HepG2 (cell line): ENCODE data around the gene FBXL12. TPM values are rescaled to one million over a fixed set of nuclear protein-coding genes. Genes with fewer than 3 reads are reported as not detected.

Source experiments
- ATAC-seq: fragments of 200-7000 bp; cut with Tn5 transposase; 3 replicates; pipeline ENCODE4 v1.9.1; 2020; ENCODE audit warnings: mild to moderate bottlenecking, moderate library complexity
- BruUV-seq: library from RNA; stranded (reverse); fragments of 400-500 nt; replicated peaks from 2 replicates; lab custom pipeline; 2021; lab: Mats Ljungman, UMichigan
- CTCF ChIA-PET: fragments of 300-600 bp; formaldehyde crosslinking; extraction: SDS; loops from one replicate; lab custom pipeline; 2021; ENCODE audit warnings: low total read pairs, inconsistent platforms, low intra/inter-chr PET ratio; lab: Yijun Ruan, JAX
- POLR2A ChIA-PET: fragments of 350-600 bp; sonication (Branson Sonifier 250); formaldehyde crosslinking; loops from one replicate; lab custom pipeline; 2020; ENCODE audit warnings: antibody characterized with exemption, inconsistent platforms; lab: Yijun Ruan, JAX
- DNase-seq: peaks from one replicate; pipeline ENCODE4 v3.0.0-alpha.2; 2015; ENCODE audit warnings: low spot score
- FAIRE-seq: peaks from 3 replicates; lab custom pipeline; 2011; peaks lifted over from hg19 to GRCh38; lab: Jason Lieb, UNC
- H2AFZ ChIP-seq: one replicate; pipeline ENCODE4 v1.6.1; 2011; ENCODE audit warnings: low read length, inconsistent platforms
- H3K27ac ChIP-seq: fragments of 300-600 bp; 3 replicates; pipeline ENCODE4 v1.8.0; 2011; ENCODE audit warnings: mixed run types, mild to moderate bottlenecking, mixed read lengths, low read length, inconsistent platforms; ENCODE audit not compliant: insufficient read depth; ENCODE audit errors: extremely low read length
- H3K27me3 ChIP-seq, 2 experiments: fragments of 200-600 bp in 1 of 2; 2 replicates in 1 of 2; 3 replicates in 1 of 2; pipeline versions ENCODE4 v1.6.0 to v1.8.0; 2011; ENCODE audit warnings: low read length in 2 of 2, mild to moderate bottlenecking in 2 of 2, moderate library complexity in 2 of 2, inconsistent platforms in 1 of 2; ENCODE audit not compliant: insufficient read depth in 2 of 2, control insufficient read depth in 1 of 2
- H3K36me3 ChIP-seq, 2 experiments: fragments of 200-600 bp in 1 of 2; replicated peaks in 1 of 2; 2 replicates in 1 of 2; 3 replicates in 1 of 2; pipeline versions ENCODE4 v1.5.1 to v1.8.0; 2011; ENCODE audit warnings: low read length in 2 of 2, inconsistent platforms in 1 of 2; ENCODE audit not compliant: insufficient read depth in 2 of 2, control insufficient read depth in 1 of 2
- H3K4me1 ChIP-seq: 2 replicates; pipeline ENCODE4 v1.5.1; 2012; ENCODE audit warnings: low read length, inconsistent platforms; ENCODE audit not compliant: insufficient read depth
- H3K4me2 ChIP-seq: 2 replicates; pipeline ENCODE4 v1.6.0; 2011; ENCODE audit warnings: low read depth, low read length, inconsistent platforms
- H3K4me3 ChIP-seq, 3 experiments: fragments of 200-600 bp in 1 of 3; sonication (generic), shearing (Covaris generic) in 1 of 3; replicated peaks in 1 of 3; 2 replicates each; pipeline ENCODE4 v1.5.1; 2011 to 2016; ENCODE audit warnings: low read length in 3 of 3, inconsistent platforms in 2 of 3, low read depth in 2 of 3, mild to moderate bottlenecking in 2 of 3, control low read depth in 1 of 3, mixed read lengths in 1 of 3; ENCODE audit not compliant: insufficient read depth in 1 of 3
- H3K79me2 ChIP-seq: one replicate; pipeline ENCODE4 v1.6.1; 2011; ENCODE audit warnings: low read length, inconsistent platforms; ENCODE audit not compliant: insufficient read depth
- H3K9ac ChIP-seq: 2 replicates; pipeline ENCODE4 v1.6.0; 2011; ENCODE audit warnings: mild to moderate bottlenecking, low read depth, low read length, inconsistent platforms; ENCODE audit not compliant: insufficient read depth
- H3K9me3 ChIP-seq: 2 replicates; pipeline ENCODE4 v1.5.1; 2012; ENCODE audit warnings: mild to moderate bottlenecking, low read length
- H4K20me1 ChIP-seq: 2 replicates; pipeline ENCODE4 v1.6.0; 2011; ENCODE audit warnings: inconsistent platforms, mild to moderate bottlenecking, low read length, moderate library complexity; ENCODE audit not compliant: insufficient read depth
- FOXP1 ChIP-seq, 2 experiments: fragments of 450-650 bp in 1 of 2; IDR thresholded peaks; 2 replicates each; pipeline ENCODE4 v1.6.1; 2017 to 2018; ENCODE audit warnings: antibody characterized with exemption in 1 of 2
- ISL2 ChIP-seq: sonication (generic); formaldehyde crosslinking; IDR thresholded peaks from 2 replicates; pipeline ENCODE4 v1.5.0; 2020; ENCODE audit warnings: missing genetic modification reagents
- SNAPC2 ChIP-seq: sonication (generic); formaldehyde crosslinking; IDR thresholded peaks from 2 replicates; pipeline ENCODE4 v1.8.1; 2022; ENCODE audit warnings: mild to moderate bottlenecking, missing genetic modification reagents
- ZNF709 ChIP-seq: sonication (generic); formaldehyde crosslinking; IDR thresholded peaks from 2 replicates; pipeline ENCODE4 v1.5.0; 2020; ENCODE audit warnings: mild to moderate bottlenecking, missing genetic modification reagents
- WGBS: methylation state at CpG from one replicate; pipeline ENCODE4 v1.1.6; 2017; ENCODE audit warnings: low lambda C conversion rate; 5-methylcytosine and 5-hydroxymethylcytosine counted together
- in situ Hi-C: cut with HindIII; loops from 2 replicates; pipeline ENCODE4 v1.10.0; 2017; ENCODE audit warnings: low pct_unique_long_range_greater_than_20kb; ENCODE audit not compliant: extremely low pct_ligation_motif_present
- intact Hi-C: fragments of 100-400 bp; cut with micrococcal nuclease; formaldehyde crosslinking; loops from one replicate; pipeline ENCODE4 v1.10.0; 2022; ENCODE audit not compliant: unreplicated experiment
- polyA plus RNA-seq, 8 experiments: library from polyadenylated mRNA; depleted of rRNA in 3 of 8; stranded (reverse) in 7 of 8; unstranded in 1 of 8; fragments of >200 nt; fragmentation: Illumina TruSeq in 4 of 8; extraction: Trizol in 4 of 8; gene quantifications; 2 replicates each; pipeline versions ENCODE4 v1.2.1 to v1.2.3, GENCODE V29; 2011 to 2016; ENCODE audit warnings: low read depth in 4 of 8, missing spikeins in 1 of 8, mixed read lengths in 1 of 8; ENCODE audit not compliant: insufficient read depth in 1 of 8
- total RNA-seq, 5 experiments: library from RNA; depleted of rRNA; stranded (reverse); fragments of >200 nt; fragmentation: Illumina TruSeq; extraction: Trizol; gene quantifications; 2 replicates each; pipeline ENCODE4 v1.2.3, GENCODE V29; 2016; ENCODE audit warnings: low read depth in 1 of 5
- TF ChIP-seq, protein P1 (sequence below): sonication (generic); formaldehyde crosslinking; IDR thresholded peaks from 2 replicates; pipeline ENCODE4 v1.5.1; 2020; ENCODE audit warnings: missing genetic modification reagents, mild to moderate bottlenecking, borderline replicate concordance

Gene FBXL12
- total and polyA plus RNA-seq, 2 of the 13 experiments (the other 11 are each of a cell fraction or from before 2014, with no cell fraction given) = 20.4 to 23.1 TPM

DNA sequence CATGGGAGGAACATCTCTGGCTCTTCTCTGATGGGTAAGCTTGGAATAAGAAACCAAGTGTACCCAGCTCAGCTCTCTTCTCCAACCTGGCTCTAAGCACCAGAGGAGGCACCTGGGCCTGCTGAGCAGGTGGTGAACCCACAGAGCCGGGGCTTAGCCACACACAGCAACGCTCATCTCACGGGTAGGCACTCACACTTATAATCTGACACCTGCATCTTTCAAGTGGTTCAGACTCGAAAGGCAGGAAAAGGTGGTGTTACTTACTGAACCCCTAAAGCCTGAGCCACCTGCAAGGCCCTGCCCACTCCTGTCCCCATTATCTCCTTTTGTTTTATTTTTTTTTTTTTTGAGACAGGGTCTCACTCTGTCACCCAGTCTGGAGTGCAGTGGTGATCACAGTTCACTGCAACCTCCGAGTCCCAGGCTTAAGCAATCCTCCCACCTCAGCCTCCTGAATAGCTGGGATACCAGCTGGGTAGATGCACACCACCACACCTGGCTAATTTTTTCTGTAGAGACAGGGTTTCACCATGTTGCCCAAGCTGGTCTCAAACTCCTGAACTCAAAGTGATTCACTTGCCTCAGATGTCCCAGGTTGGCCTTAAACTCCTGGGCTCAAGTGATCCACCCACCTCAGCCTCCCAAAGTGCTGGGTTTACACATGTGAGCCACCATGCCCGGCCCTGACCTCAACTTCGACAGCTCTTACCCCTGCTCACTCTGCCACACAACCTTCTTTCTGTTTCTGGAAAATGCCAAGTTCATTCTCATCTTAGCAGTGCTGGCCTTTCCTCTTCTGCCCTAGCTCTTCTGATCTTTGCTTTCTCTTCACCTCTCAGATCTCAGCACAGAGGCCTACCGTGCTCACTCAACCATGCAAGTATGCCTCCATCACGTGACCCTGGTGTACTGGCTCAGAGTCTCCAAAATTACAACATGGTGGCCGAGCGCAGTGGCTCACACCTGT, 9.7 kb downstream of the FBXL12 start (continued):
- TF ChIP-seq ZNF709 (no peak), FOXP1 (IDR thresholded peaks at IDR 0.05) (no peak), FOXP1 (CRISPR knock-in tag; IDR thresholded peaks at IDR 0.05) (no peak), SNAPC2 (CRISPR knock-in tag) (no peak)
- TF ChIP-seq, protein P1, sequence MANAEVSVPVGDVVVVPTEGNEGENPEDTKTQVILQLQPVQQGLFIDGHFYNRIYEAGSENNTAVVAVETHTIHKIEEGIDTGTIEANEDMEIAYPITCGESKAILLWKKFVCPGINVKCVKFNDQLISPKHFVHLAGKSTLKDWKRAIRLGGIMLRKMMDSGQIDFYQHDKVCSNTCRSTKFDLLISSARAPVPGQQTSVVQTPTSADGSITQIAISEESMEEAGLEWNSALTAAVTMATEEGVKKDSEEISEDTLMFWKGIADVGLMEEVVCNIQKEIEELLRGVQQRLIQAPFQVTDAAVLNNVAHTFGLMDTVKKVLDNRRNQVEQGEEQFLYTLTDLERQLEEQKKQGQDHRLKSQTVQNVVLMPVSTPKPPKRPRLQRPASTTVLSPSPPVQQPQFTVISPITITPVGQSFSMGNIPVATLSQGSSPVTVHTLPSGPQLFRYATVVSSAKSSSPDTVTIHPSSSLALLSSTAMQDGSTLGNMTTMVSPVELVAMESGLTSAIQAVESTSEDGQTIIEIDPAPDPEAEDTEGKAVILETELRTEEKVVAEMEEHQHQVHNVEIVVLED = no peak
- TF ChIP-seq, all 625 proteins: peak for 0

DNA sequence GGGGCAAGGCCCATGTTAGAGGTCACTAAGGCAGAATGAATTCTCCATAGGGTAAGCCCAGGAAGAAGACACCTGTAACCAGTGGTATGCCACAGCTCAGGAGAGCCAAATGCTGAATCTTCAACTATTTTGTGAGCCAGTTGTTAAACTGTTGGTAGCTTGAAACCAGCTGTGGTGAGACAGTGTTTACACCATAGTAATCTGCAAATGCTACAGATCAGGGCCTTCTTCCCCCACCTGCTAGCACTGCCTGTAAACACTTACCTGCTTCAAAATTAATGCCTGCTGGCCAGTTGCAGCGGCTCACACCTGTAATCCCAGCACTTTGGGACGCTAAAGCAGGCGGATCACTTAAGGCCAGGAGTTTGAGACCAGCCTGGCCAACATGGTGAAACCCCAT, 12.1 kb downstream of the FBXL12 start:
- Histone ChIP-seq H4K20me1 (no peaks in the 10 kb centered on the region), H3K4me2 (no peak overlapping the region), H3K9me3 (no peaks in the 10 kb centered on the region), H3K4me3 (no peak overlapping the region), H3K36me3 (peaks cover 12 to 27% of the 10 kb centered on the region in 2 experiments), H3K79me2 (no peaks in the 10 kb centered on the region), H3K4me1 (no peaks in the 10 kb centered on the region), H3K9ac (no peak overlapping the region), H3K27ac (no peak overlapping the region), H2AFZ (no peak overlapping the region), H3K27me3 (no peaks in the 10 kb centered on the region)
- ChIA-PET CTCF (no interaction called here), POLR2A (interaction anchor here (1.4 kb wide), 1 partner anchor 21 kb away, joined by 3 read pairs; the partner anchor contains the start of gene UBL5)
- intact Hi-C loops (no loop called here), in situ Hi-C loops (no loop called here)
- BruUV-seq = no TSS peak
- no peak for FAIRE-seq
- 100% methylated on average over 3 of the region's 3 CpGs for WGBS
- no peak for ATAC-seq
- TF ChIP-seq ISL2 (CRISPR knock-in tag) = no peak
- DNase-seq = no peak
